ENCODE results near the gene NDUFAB1.
"Not testable (repeated sequence)": the region's sequence is repeated elsewhere in the genome, so short reads cannot be mapped to it uniquely, and the experiment has no call there.

Gene NDUFAB1

GRCh38 chr16:23544436-23544835, 51.7 kb downstream of the NDUFAB1 start:
- no peak for DNase-seq

GRCh38 chr16:23540817-23541178, 55.3 kb downstream of the NDUFAB1 start:
- not testable (repeated sequence) for DNase-seq

GRCh38 chr16:23539984-23540816, 55.9 kb downstream of the NDUFAB1 start:
- DNase-seq = no peak

GRCh38 chr16:23538919-23539278, 57.2 kb downstream of the NDUFAB1 start:
- no peak for DNase-seq

- no peak for DNase-seq
Observed at GRCh38 chr16:23537390-23537789, 58.7 kb downstream of the NDUFAB1 start.

GRCh38 chr16:23535901-23536300, 60.2 kb downstream of the NDUFAB1 start:
- no peak for DNase-seq

- no peak for DNase-seq
Observed at GRCh38 chr16:23534868-23535860, 61.0 kb downstream of the NDUFAB1 start.

DNA sequence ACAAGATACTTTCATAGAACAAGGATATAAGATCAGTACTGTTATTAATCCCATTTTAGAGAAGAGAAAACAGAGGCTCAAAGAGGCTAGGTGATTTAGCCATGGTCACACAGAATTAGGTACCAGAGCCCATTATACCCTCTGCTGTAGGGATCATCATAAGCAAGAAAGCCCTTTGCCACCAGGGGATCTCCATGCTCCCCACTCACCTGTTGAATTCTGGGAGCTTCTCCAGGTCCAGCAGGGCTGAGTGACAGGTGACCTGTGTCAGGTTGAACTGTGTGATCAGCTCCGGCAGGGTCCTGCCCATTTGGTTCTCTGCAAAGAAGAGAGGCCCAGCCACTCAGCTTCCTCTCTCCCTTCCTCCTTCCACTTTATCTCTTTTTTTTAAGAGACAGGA, 63.7 kb downstream of the NDUFAB1 start:
- no peak for DNase-seq
